Measurements from ENCODE around the gene SLC14A1.

GRCh38 chr18:45748501-45748900 is 24.5 kb downstream of the SLC14A1 start:
- TF ChIP-seq POLR2A (IDR thresholded peaks at IDR 0.05) (no peak), CTCF (IDR thresholded peaks at IDR 0.05) (no peak)
